D721Med (cell line): Measurements from ENCODE around the gene DARS2.
A peak's percentile ranks its signal among the peaks of the same experiment; 100 is the strongest.
"Not testable (repeated sequence)": the region's sequence is repeated elsewhere in the genome, so short reads cannot be mapped to it uniquely, and the experiment has no call there.

Experiments
- DNase-seq: peaks from one replicate; pipeline ENCODE4 v3.0.0; 2011; ENCODE audit warnings: low spot score; ENCODE audit not compliant: insufficient read length
- FAIRE-seq: peaks from 2 replicates; lab custom pipeline; 2011; peaks lifted over from hg19 to GRCh38; lab: Jason Lieb, UNC
- CTCF ChIP-seq: IDR thresholded peaks from 2 replicates; pipeline ENCODE4 v1.5.1; 2012; ENCODE audit warnings: mild to moderate bottlenecking, control low read depth; ENCODE audit not compliant: insufficient read depth; ENCODE audit errors: missing control alignments

Gene DARS2

GRCh38 chr1:173878251-173878650, 53.8 kb downstream of the DARS2 start:
- no peak for FAIRE-seq
- TF ChIP-seq CTCF: no peak
- no peak for DNase-seq

DNA sequence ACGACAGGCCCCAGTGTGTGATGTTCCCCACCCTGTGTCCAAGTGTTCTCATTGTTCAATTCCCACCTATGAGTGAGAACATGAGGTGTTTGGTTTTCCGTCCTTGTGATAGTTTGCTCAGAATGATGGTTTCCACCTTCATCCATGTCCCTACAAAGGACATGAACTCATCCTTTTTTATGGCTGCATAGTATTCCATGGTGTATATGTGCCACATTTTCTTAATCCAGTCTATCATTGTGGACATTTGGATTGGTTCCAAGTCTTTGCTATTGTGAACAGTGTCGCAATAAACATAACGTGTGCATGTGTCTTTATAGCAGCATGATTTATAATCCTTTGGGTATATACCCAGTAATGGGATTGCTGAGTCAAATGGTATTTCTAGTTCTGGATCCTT, 56.6 kb downstream of the DARS2 start:
- not testable (repeated sequence) for DNase-seq, FAIRE-seq

- FAIRE-seq: no peak
- TF ChIP-seq CTCF: no peak
- DNase-seq: no peak
Observed at GRCh38 chr1:173884701-173885100, 60.2 kb downstream of the DARS2 start.

GRCh38 chr1:173886746-173887611, 62.5 kb downstream of the DARS2 start:
- FAIRE-seq: no peak
- DNase-seq: no peak

GRCh38 chr1:173887627-173888026, 63.2 kb downstream of the DARS2 start:
- peak; percentile 66 for FAIRE-seq
- no peak for TF ChIP-seq CTCF
- DNase-seq: no peak

More at GRCh38 chr1:173886746-173887611, 62.5 kb downstream of the DARS2 start:
- no peak for TF ChIP-seq CTCF

GRCh38 chr1:173888749-173889148, 64.3 kb downstream of the DARS2 start:
- FAIRE-seq (peak; percentile 25), DNase-seq (no peak)
- TF ChIP-seq CTCF: no peak

DNA sequence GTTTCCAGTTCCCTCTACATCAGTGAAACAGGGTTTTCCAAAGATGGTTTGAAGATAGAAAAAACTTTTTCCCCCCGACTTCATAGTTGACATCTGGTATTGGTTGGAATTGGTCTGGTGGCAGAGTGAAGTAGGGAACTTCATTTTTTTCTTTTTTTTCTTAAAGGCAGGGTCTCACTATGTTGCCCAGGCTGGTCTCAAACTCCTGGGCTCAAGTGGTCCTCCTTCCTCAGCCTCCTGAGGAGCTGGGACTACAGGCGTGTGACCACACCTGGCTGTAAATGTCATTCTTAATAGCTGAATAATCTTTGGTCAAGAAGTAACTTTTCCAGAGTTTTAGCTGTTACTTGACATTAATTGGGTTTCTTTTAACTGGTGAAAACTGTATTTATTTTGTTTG, 65.4 kb downstream of the DARS2 start:
- DNase-seq (no peak), FAIRE-seq (no peak)
- TF ChIP-seq CTCF: no peak

- no peak for DNase-seq
- no peak for TF ChIP-seq CTCF
- no peak for FAIRE-seq
Observed at GRCh38 chr1:173893611-173894010, 69.1 kb downstream of the DARS2 start.
